ENCODE measurements around the gene DACT2.
"Not testable (repeated sequence)": the region's sequence is repeated elsewhere in the genome, so short reads cannot be mapped to it uniquely, and the experiment has no call there.

The DACT2 gene

DNA sequence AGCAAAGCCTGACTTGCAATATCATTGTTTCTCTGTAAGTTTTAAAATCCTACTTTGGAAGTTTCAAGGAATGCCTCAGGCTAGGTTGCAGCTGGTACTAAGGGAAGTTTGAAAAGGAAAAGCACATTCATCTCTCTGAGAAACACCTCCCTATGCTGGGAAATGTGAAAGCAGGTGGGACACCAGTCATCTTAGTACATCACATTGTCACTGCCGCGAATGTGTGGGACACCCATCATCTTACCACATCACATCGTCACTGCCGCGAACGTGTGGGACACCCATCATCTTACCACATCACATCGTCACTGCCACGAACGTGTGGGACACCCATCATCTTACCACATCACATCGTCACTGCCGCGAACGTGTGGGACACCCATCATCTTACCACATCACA lies 38.3 kb downstream of the DACT2 start:
- DNase-seq (ENCODE audit: low spot score), result not testable (repeated sequence)

DNA sequence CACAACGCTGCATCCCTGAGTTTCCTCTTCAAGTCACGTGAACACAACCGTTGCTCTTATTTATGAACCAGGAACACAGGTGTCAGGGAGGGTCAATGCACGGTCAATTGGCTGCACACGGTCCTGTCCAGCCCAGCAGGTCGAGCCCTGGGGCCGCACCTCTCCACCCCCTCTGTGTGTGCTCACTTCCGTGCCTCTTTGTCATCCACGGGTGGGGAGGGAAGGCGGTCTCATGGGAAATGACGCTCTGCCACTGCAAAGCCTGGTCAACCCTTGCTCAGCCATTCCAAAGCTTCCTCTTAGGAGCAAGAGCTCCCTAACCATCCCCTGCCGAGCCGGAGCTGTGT lies 38.7 kb downstream of the DACT2 start:
- no peak for DNase-seq (ENCODE audit: low spot score)

DNA sequence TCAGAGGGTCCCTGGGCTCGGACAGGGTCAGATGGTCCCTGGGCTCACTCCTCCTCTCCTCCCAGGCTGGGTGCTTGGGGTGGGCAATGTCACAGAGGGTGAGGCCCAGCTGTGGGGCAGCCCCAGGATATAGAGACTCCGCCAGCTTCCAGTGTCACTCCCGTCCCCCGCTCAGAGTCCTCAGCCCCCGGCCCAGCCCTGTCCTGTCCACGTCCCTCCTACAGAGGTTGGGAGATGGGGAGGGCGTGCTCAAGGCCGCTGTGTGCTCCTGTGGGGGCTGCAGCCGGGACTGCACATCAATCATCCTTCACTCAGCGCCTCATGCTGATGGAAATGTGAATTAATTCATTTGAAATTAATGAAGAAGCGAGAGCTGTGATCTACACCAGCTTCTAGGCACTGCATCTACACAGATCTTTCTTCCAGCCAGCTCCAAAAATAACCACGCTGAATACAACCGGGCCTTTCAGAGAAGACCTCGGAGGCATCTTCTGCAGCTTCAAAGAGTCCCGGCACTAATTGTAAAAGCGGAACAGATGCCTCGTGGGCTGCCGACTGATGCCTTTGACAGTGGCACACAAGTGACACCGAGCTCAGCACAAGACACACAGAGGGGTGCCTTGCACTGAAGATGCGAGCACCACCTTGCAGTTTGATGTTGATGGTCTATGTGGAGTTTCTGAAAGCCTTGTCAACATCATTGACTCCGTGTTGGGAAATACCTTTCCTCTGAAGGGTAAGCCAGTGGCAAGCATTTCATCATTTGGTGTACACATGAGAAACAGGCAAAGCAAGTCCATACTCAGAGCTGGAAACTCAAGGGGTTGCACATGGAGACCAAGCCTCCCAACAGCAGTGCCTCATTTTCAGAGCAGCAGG lies 39.3 kb downstream of the DACT2 start:
- no peak for DNase-seq (ENCODE audit: low spot score)

DNA sequence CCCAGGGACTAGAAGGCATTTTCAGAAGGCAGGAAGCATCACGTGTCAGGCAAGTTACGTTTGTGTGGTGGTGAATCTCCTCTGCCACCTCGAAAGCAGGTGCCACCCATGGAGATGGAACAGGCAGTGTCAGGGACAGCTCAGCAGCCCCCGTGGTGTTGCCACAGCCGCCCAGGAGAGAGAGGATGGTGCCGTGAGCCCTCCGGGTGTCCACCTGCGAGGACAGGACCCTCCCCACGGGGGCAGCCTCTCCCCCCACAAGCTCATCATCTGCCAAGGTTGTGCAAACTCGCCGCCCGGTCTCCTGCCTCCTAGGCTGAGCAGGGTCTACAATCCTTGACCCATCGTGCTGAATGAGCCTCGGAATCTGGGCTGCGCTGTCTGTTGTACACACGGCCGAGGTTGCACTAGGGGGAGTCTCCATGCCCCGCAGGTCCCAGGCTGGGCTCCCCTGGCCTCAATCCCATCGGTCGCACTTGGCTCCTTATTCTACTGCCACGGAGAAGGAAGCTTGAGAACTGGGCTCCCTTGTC lies 40.1 kb downstream of the DACT2 start:
- no peak for DNase-seq (ENCODE audit: low spot score)

DNA sequence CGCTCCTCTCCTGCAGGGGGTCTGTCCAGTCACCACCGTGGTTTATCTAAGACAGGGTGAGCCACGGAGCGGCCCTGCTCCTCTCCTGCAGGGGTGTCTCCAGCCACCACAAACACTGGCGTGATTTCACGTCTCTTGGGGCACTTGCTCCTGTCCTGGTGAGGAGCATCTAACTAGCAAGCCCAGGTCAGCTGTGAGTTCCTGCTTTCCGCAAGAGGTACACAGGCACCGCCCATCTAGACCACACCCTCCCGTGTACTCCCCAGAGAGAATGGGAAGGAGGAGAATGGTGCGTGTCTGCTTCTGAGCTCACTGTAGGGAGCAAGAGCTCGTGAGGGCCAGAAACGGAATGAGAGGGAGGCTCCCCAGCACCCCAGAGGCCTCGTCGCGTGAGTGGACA lies 40.7 kb downstream of the DACT2 start:
- no peak for DNase-seq (ENCODE audit: low spot score)

DNA sequence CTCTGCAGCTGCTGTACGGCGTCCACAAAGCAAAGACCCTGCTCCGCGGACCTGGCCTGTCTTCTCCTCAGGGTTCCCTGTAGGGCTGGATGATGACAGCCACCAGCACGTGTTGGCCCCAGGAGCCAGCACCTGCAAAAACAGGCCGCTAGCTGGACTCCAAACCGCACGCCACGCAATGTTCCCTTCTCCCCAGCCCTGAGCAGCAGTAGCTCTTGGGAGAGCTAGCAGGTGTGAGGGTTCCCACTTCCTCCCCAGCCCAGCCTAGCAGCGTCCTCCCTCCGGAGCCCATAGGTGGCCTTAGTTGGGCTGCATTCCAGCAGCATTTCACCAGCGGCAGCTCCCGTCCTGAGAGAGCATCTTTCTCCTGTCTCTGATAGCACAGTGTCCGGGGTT lies 42.3 kb downstream of the DACT2 start:
- DNase-seq (ENCODE audit: low spot score), result no peak

DNA sequence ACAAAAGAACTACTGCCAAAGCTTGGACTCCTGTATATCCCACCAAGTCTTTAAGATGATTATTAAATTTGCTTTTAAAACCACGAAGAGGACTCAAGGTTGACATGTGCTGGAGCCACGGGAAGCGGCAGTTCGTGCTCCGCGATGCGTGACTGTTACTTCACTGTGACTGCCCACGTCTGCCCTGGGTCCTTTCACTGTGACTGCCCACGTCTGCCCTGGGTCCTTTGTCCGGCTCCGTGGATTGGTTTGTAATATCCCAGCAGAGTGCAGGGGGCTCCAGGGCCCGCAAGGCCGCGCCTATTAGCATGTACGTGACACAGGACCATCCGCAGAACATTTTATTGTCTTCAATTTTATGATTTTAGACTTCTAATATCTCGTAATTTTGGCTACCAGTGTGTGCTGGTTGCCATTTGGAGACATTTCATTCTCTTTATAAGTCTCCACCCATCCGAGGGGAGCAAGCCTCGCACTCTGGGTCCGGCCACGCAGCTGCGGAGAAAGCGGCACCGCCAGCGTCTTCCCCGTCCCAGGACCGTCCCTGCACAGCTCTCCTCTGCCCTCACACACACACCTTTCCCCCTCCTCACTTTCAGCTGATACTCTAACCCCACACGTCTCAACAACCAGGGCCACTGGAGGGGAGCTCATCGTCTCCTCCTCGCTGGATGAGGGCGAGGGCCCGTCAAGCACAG lies 42.9 kb downstream of the DACT2 start:
- no peak for DNase-seq (ENCODE audit: low spot score)

DNA sequence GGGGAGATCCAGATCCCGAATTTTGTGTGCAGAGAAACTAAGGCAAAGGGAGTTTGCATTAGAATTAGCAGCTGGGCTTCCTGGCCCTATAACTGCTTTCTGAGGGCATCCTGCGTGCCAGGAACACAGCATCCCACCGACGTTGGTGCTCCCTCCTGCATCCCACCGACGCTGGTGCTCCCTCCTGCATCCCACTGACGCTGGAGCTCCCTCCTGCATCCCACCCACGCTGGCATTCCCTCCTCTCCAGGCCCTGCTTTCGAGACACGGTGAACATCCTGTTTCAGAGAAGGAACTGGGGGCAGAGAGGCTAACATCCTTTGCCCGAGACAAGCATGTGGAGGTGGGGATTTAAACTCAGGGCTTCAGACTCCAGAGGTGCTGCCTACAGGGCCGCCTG lies 44.4 kb downstream of the DACT2 start:
- DNase-seq (ENCODE audit: low spot score), result no peak

DNA sequence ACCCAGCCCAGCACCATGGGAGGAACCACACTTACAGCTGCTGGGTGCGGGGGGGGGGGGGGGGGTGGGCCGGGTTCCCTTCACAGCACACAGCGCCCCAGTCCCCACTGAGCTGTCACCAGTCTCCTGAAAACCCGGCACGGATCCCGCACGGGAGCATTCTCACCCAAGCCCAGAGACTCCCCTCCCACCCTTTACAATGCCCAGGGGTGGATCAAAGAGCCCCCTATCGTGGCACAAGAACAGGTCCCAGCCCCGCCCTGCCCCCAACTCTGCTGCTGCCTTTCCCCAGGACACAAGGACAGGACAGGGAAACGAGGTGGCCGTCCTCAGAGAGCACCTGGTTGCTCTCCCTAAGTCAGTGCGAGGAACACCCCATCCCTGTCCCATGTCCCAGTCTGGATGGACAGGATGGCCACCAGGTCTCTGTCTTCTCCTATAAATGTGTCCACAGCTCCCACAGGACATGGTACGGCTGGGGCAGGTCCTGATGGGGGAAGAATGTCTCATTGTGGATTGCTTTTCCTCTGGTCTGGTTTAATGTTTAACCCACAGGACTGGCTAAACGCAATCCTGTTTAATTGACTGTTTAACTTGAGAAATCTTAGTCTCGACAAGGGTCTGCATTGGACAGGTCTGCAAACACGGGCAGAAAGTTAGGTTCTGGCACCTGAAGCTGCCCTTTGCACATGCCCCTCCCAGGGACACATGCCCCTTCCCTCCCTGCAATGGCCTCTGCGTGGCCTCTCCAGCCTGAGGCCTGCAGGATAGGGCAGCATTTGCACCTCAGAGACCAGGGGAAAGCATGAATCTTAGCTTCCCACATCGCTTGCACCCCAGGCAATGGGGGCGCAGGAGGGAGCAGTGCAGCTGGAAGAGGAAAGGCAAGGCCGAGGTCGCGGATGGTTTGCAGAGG lies 45.3 kb downstream of the DACT2 start:
- DNase-seq (ENCODE audit: low spot score), result no peak

DNA sequence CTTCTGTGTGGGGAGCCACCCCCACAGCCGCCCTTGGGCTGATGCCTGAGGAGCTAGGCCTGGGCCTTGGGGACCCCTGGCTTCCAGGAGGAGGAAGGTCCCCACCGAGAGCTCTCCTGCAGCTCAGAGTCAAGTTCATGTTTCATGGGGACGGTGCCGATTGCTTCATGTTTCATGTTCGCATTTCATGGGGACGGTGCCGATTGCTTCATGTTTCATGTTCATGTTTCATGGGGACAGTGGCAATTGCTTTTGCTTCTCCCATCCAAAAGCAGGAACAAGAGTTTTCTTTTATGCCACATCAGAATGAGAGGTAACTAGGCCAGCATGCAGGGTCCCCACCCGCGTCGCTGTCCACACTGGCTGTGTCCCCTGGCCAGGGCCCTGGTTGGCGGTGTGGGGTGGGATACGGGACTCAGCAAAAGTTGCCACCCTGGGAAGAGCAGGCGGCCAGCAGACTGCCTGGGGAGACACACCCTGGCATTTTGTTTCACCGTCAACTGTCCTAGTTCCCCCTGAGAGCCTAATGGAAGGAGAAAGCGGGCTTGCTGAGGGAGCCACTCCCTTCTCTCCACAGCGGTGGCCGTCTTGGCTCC lies 46.0 kb downstream of the DACT2 start:
- DNase-seq (ENCODE audit: low spot score), result no peak

DNA sequence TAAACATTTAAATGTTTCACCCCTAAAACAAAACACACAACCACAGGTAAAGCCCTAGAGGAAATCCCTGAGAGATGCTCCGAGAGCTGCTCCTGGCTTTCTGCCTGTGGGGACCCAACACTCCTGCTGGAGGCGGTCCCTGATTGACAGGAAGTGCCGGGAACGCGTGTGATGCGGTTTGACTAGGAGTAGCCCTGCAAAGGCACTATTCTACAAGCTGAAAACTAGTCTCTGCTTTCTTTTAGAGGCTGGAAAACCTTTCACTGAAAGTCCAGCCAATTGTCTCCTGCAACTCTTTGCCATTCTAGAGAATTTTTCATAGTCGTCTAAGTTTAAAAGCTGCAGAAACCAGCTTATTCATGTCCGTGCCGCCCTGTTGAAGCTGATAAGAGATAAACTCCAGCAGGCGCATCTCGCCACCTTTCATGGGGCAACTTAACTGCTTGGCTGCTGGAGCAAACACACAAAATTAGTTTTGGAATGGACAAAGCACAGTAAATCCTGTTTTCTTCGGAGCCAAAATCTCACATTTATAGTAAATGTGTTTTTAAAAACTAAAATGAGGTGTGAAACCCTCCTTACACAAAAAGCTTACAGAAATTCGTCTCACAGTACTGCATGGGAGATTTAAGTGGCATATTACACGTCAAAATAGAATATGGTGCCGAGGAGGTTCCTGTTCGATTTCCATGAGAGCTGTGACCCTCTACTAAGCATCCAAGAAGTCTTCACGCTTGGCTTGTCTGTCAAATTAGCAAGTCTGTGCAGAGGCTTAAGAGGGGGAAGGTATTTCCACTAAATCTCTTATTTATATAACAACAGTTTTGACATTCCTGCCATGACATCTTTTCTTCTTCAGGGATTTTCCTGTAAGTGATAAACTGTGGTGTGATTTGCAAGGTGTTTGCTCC lies 46.9 kb downstream of the DACT2 start:
- DNase-seq (ENCODE audit: low spot score), result no peak

DNA sequence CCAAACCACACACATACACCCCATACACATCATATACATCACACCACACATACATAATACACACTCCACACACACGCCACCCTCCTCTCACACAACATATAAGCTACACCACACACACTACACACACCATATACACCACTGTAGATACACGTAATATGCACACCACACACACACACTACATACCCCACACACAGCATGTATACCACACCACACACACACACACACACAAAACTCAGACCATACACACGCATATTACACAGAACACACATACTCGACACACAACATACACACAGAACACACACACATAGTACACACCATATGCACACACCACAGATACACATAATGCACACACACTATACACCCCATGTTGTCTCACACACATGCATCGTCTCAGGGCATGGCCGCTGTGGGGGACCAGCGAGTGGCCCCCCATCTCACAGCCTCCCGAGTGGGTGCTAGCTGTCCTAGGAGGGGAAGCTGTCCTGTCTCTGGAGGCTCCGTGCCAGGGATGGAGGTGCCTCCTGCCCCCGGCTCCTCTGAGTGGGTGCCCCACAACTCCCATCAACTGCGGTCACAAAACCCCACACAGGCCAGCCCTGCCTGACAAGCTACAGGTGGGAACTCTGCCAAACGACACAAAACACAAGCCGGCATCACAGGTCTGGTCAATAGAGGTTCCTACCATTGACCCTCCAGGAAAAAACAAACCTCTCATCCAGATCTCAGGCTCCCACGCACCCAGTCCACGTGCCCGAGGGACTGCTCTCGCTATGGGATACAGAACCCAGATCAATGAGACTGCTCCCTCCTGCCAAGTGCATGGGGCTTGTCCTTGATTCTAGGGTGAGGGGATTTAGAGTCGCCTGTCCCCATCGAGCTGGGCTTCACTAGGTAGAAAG lies 49.1 kb downstream of the DACT2 start:
- DNase-seq (ENCODE audit: low spot score), result no peak

DNA sequence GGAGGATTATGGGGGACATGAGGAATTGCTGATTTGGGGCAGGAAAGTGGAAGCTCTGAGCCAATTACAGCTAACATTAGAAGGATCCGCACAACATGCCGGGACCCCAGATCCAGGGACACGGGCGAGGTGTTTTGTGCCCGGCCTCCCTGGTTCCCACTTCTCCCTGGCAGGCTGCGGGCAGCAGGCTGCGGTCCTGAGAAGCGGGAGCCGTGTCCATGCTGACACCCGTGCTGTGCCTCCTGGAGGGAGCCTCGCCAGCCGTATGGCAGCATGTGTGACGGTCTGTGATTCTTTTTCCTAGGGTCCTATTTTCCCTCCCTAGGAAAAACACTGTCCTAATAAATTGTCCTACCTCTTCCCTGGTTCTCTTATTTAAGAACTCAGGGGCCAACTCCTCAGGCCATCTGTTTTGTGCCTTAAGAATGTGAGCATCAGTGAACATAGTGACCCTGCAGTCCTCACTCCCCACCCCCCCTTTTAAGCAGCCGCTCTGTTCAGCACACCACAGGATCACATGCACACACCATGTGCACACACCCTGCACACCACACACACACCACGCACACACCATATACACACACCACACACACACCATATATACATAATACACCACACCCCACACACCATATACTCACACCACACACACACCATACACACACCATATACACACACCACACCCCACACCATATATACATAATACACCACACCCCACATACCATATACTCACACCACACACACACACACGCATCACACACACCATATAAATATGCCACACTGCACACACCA lies 49.9 kb downstream of the DACT2 start:
- DNase-seq (ENCODE audit: low spot score), result no peak

DNA sequence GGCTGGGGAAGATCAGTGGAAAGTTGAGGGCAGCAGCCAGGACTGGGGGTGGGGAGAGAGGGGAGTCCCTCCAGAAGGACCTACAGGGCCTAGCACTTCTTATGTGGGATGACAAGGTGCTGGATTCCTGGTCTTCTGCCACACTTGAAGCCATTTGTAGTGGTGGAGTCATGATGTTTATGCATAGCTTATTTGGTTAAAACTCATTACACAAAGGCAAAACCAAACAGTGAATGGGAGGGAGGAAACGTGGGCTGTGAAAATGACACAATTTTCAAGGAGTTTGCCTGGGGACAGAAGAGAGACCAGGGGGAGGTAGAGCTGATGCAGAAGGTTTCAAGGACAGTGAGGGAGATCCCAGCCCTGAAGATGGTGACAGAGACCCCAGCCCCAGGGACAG lies 50.8 kb downstream of the DACT2 start:
- no peak for DNase-seq (ENCODE audit: low spot score)

DNA sequence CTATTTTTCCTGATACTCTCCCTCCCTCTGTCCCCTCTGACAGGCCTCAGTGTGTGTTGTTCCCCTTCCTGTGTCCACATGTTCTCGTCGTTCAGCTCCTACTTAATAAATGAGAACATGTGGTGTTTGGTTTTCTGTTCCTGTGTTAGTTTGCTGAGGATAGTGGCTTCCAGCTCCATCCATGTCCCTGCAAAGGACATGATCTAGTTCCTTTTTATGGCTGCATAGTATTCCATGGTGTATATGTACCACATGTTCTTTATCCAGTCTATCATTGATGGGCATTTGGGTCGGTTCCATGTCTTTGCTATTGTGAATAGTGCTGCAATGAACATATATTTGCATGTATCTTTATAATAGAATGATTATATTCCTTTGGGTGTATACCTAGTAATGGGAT lies 51.8 kb downstream of the DACT2 start:
- not testable (repeated sequence) for DNase-seq (ENCODE audit: low spot score)

DNA sequence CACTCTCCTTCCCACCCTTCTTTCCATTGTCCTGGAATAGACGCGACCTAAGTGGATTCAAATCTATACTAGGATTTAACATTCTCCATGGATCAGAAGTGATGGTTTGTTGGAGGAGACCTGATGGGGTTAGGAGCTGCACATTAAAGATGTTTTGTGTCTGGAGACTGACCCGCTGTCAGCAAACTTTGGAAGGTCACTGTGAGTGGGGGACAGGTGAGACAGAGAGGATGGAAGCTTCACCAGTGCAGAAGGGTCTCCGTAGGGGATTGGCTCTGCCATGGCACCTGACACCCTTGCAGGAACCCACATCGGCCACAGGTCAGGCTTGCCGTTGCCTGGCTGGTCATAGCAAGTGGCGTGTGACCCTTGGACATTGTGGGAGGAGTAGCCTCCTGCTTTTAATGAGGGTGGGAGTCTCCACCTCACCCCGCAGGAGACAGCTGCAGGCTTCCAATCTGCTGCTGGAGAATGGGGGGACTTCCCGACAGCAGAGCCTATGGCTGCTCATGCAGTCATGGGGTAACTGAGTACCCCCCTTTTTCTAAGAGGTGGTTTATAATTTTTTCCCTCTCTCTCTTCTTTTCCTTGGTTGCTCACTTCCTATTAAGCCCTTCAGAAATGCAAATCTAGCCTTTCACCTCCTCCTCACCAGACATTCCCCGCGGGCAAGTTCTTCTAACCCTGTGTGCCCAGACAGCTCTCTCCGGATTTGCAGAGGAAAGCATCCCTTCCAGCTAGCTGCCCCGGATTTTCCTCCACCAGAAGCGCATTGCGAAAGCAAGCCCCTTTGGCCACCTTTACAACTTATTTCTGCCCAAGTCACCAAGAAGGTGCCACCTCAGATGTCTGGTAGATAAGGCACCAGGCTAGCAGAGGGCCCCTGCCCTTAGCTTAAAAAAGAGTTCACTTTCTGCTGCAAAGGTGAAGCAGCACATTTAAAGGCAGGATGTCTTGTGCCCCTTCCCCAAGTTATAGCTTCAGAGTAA lies 53.5 kb downstream of the DACT2 start:
- DNase-seq (ENCODE audit: low spot score), result no peak

DNA sequence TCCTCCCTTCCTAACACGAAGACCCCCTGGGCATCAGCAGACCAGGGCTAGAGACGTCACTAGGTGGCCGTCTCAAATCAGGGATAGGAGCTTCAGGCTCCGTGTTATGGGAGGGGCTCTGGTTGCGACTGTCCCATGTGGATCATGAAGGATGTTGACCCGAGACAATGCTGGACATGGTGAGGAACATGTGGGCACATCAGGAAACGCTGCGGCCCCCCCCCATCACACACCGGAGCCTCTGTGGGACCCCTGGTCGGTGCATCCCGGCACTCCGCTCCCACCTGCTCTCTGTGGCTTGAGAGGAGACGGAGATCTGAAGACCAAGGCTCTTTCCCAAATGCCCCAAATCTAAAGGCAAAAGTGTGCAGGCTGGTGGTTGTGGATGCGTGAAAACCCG lies 54.2 kb downstream of the DACT2 start:
- no peak for DNase-seq (ENCODE audit: low spot score)
